ENCODE data around the gene SMIM30.
A peak's percentile ranks its signal among the peaks of the same experiment; 100 is the strongest.

The SMIM30 gene

GRCh38 chr7:113109718-113110117 lies 8.6 kb downstream of the SMIM30 start:
- no peak for DNase-seq (ENCODE audit: low read depth)
- TF ChIP-seq CTCF (conservative IDR thresholded peaks at IDR 0.05; ENCODE audit: low read depth, low read length), result no peak
- H3K4me3 ChIP-seq (ENCODE audit: low read depth, low read length), result no peak overlapping the region

- no peak overlapping the region for H3K4me3 ChIP-seq (ENCODE audit: low read depth, low read length)
- DNase-seq (ENCODE audit: low read depth), result peak; percentile 76
- no peak for TF ChIP-seq CTCF (conservative IDR thresholded peaks at IDR 0.05; ENCODE audit: low read depth, low read length)
Measured at GRCh38 chr7:113100121-113100603, 18.2 kb downstream of the SMIM30 start.

GRCh38 chr7:113099284-113099919 lies 19.0 kb downstream of the SMIM30 start:
- DNase-seq (ENCODE audit: low read depth), result no peak
- no peak for TF ChIP-seq CTCF (conservative IDR thresholded peaks at IDR 0.05; ENCODE audit: low read depth, low read length)
- no peak overlapping the region for H3K4me3 ChIP-seq (ENCODE audit: low read depth, low read length)

- H3K4me3 ChIP-seq (ENCODE audit: low read depth, low read length), result no peak overlapping the region
- DNase-seq (ENCODE audit: low read depth), result no peak
- no peak for TF ChIP-seq CTCF (conservative IDR thresholded peaks at IDR 0.05; ENCODE audit: low read depth, low read length)
Measured at GRCh38 chr7:113094517-113095249, 23.7 kb downstream of the SMIM30 start.

- no peak overlapping the region for H3K4me3 ChIP-seq (ENCODE audit: low read depth, low read length)
- no peak for TF ChIP-seq CTCF (conservative IDR thresholded peaks at IDR 0.05; ENCODE audit: low read depth, low read length)
- DNase-seq (ENCODE audit: low read depth), result no peak
Measured at GRCh38 chr7:113093561-113093960, 24.8 kb downstream of the SMIM30 start.

- DNase-seq (ENCODE audit: low read depth), result no peak
- no peak overlapping the region for H3K4me3 ChIP-seq (ENCODE audit: low read depth, low read length)
- TF ChIP-seq CTCF (conservative IDR thresholded peaks at IDR 0.05; ENCODE audit: low read depth, low read length), result no peak
Measured at GRCh38 chr7:113092762-113093161, 25.6 kb downstream of the SMIM30 start.

Data from choroid plexus epithelial cell (primary cell).